Amygdala (tissue), 56 donors: ENCODE data around the gene AMMECR1.
"Not testable (repeated sequence)": the region's sequence is repeated elsewhere in the genome, so short reads cannot be mapped to it uniquely, and the experiment has no call there.

Experiments
- DNase-seq, 56 donors: peaks; one replicate each; lab custom pipeline; 2025; lab: John Stamatoyannopoulos, UW

AMMECR1 gene

DNA sequence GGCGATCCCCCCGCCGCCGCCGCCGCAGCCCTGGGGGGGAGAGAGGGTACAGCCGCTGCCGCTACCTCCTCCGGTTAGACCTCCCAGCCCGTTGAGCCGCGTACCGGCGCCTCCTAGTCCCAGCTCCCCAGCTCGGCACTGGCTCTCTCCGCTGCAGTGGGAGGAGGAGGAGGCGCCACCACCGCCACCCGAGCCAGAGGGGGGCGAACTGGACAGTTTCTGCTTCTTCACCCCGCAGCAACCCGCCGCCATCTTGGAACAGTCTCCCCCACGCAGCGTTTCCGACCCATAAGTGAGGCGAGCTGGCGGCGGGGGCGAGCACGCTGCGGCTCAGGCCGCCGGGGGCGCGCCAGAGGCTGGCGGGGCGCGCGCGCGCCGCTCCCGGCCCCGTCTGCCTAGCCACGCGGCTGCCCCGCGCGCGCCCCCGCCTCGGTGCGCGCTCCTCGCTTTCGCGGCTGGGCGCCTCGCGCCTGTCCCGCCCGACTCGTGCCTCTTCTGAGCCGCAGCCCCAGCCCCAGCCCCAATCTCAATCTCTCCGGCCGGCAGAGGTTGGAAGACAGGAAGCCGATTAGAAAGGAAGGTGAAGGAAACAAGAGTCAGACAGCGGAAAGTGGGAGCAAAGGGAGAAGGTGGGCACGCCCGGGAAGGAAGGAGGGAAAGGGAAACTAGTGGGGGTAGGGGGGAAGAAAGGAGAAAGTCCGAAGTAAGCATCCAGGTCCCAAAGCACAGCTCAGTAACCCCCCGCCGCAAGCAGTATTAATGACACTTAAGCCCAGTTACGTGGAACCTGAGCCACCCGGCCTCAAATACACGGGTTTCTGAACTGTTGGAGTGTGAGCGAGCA is at the start of gene AMMECR1:
AMMECR1 (minus strand) TSS at position 266 of the 844 bp plus-strand sequence; CDS start at position 252, 14 bp downstream.
- DNase-seq = peak in 55 of 56 donors; percentile 5 to 79 (median 47)

DNA sequence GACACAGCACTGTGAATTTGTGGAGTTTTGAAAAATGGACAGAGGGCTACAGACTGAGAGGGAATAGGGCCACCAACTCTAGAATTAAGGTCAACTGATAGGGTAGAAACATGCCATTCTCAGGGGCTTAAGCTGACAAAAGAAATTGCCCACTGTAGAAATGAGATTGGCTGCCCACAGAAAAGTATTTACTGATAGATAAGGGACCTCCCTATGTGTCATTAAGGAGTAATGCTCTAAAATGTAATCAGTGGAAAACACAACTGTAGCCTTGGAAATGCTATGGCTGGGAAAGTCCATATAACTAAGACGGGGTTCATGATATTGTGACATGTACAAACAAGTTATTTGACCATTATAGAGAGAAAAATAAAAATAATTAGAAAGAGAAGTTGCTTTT is 45.4 kb upstream of the AMMECR1 start:
- DNase-seq = no peak

DNA sequence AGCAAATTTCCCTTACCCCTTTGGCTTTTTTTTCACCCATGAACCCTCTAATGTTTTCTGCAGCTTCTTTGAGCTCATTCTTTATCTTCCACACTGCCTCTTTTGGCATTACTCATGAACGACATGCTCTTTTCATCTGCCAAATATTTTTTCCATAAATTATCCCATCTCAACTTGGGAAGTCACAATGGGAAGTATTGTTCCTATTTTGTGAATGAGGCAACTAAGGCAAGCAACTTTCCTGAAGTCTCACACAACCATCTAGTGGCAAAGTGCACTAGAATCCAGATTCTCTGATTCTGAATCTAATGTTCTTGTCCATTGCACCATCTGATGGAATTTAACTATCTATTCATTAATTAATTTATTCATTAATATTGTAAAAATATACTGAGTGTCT is 41.4 kb upstream of the AMMECR1 start:
- DNase-seq = no peak

DNA sequence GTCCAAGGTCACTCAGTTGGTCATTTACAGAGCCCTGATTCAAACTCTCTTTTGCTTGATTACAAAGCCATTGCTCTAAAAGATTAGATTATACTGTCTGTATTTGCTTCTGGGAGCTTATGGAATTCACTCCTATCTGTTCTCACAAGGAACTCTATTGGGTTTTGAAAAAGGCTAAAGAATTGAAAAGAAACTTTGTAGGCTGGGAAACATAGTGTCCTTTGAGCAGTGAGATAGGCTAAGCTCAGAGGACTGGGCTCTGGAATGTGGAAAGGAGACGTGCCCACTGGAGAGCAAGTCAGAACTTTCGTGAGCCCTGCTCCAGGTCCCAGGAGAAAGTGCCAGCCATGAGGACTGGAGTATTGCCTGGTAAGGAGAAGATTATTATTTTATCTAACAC is 40.7 kb upstream of the AMMECR1 start, which contains the start of gene RTL9:
RTL9 (plus strand) TSS at position 301 of the 400 bp plus-strand sequence. CDS start 91,770 bp downstream, outside the sequence.
- DNase-seq = no peak

DNA sequence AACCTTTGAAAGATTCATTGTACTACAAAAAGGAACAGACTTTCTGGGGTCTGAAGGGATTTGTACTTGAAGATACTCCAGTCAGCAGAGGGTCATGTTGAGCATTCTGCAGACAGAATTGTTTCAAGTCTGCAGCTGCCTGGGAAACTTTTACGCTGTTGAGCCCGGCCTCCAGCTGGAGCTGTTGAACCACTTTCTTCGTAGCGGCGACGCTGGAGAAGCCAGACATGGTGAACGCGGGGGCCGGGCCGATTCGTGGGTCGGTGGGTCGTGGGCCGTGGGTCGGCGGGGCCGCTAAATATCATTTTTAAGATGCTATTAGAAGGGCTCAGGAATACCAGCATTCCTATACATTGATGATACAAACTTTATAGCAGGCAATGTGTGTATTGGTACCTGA is 28.8 kb upstream of the AMMECR1 start:
- peak in 3 of 56 donors; percentile 0 to 2 (median 0) for DNase-seq

DNA sequence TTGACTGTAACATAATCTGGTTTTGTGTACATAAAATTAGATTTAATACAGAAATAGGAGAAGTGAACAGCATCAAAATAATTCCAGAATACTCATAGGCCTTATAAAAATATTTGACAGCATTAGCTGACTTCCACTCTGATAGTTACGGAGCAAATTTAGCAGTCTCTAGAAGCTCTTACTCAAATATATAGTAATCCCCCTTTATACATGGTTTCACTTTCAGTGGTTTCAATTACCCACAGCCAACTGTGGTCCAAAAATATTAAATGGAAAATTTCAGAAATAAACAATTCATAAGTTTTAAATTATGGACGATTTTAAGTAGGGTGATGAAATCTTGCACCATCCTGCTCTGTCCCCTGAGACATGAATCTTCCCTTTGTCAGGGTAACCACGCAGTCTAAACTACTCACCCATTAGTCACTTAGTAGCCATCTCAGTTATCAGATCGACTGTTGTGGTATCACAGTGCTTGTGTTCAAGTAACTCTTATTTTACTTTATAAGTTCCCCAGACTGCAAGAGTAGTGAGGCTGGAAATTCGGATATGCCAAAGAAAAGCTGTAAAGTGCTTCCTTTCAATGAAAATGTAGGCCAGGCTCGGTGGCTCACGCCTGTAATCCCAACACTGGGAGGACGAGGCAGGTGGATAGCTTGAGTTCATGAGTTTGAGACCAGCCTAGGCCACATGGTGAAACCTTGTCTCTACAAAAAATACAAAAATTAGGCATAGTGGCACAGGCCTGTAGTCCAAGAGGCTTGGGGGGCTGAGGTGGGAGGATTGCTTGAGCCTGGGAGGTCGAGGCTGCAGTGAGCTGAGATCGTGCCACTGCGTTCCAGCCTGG is 23.5 kb upstream of the AMMECR1 start:
- no peak for DNase-seq

DNA sequence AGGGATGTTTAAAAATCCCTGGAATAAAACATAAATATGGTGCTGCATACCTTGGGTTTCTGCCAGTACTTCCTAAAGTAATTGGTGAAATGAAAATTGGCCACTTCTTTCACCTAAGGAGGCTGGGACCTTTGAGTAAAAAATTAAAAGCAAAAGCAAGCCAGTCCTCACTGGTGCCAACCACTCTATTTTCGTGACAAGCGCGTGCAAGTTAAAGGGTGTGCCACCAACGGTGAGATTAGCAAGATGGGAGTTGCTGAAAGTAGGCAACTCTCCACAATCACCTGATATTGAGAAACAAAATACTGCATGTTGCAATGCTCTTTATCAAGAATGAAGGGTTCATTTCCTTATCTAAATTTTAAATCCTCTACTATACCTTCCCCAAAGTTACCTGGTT is 21.1 kb upstream of the AMMECR1 start:
- no peak for DNase-seq

DNA sequence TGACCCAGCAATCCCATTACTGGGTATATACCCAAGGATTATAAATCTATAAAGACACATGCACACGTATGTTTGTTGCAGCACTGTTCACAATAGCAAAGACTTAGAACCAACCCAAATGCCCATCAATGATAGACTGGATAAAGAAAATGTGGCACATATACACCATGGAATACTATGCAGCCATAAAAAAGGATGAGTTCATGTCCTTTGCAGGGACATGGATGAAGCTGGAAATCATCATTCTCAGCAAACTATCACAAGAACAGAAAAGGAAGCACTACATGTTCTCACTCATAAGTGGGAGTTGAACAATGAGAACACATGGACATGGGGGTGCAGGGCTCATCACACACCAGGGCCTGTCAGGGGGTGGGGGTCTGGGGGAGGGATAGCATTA is 15.6 kb upstream of the AMMECR1 start:
- not testable (repeated sequence) for DNase-seq

DNA sequence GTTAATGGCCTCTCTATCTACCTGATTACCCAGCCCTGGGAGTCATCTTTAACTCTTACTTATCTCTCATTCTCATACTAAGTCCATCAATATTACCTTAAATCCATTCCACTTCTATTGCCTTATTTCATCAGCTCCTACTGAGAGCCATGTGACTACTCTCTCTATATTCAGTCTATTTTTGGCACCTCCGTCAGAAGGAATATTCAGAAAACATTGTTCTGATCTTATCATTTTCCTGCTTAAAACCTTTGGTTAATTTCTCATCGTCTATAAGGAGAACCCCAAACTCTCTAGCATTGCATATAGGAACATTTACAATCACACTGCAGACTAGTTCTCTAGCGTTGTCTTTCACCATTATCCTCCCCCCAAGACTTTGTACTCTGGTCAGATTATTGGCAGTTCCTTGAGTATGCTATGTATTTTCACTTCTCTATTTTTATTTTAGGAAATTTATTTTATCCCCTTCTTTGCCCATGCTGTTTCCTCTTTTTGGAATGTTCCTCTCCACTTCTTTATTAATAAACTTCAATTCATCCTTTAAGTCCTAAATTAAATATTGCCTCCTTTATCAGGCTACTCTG is 13.7 kb upstream of the AMMECR1 start:
- no peak for DNase-seq

DNA sequence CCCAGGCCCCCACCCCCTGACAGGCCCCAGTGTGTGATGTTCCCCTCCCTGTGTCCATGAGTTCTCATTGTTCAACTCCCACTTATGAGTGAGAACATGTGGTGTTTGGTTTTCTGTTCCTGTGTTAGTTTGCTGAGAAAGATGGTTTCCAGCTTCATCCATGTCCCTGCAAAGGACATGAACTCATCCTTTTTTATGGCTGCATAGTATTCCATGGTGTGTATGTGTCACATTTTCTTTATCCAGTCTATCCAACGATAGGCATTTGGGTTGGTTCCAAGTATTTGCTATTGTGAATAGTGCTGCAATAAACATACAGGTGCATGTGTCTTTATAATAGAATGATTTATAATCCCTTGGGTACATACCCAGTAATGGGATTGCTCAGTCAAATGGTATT is 10.7 kb upstream of the AMMECR1 start:
- DNase-seq = not testable (repeated sequence)

DNA sequence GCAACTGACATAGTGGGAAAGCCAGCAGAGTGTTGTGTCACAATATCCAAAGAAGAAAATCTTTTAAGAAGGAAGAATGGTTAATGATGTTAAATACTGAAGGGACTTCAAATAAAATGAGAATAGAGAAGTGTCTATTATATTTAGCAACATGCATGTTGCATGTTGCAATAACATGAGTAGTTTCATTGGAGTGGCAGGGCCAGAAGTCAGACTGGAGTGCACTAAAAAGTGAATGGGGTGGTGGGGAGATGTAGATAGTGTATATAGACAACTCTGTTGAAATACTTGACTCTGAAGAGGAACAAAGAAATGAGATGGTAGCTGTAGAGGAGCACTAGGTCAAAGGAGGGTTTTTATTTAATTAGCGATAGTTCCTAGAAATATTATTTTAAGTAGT is 9.5 kb upstream of the AMMECR1 start:
- DNase-seq = no peak

DNA sequence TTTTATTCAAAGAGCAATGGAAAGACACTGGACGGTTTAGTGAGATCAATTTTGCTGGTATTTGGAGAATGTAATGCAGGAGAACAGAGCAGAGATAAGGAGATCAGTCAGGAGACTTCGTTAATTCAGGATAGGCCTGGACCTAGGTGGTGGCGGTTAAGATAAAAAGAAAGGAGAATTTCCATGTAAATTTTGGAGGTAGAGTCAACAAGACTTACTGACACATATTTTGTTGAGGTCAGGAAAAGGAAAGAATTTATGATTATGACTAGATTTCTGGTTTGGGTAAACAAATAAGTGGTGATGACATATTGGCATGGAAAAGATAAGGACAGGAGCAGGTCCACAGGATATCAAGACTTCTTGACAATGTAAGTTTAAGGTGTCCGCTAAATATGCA is 8.8 kb upstream of the AMMECR1 start:
- DNase-seq = no peak

DNA sequence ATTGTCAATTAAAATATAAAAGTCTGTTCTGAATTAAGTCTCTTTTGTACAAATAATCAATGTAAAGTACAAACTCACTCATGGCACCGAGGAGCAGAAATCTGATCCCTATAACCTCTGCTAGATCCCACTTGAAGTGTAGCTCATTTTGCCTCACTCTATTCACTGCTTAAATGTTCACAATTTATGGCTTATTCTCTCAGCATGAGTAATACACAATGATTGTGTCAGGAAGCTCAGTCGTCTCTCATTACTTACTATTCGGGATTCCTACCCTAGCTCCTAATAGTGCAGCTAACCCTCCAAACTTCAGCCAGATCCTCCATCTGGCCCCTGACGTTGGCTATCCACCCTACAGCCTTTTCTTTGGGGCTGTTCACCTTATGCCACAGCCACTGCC is 4.7 kb upstream of the AMMECR1 start:
- no peak for DNase-seq

DNA sequence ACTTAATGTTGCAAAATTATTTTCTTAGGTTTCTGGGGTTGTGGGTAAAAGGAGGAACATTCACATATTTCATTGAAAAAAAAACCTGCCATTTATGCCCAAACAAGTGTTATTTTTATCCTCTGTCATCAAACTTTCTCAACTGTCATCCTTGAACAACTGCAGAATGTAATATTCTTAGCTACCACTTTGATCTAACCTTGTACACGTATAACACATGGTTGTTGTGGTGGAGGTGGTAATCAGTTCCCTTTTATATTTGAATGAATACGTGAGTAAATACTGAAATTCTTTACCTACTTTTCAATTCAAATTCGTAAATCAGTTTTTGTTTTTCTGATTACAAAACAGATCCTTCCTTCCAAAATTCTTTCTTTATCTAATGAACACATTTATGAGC is 3.8 kb upstream of the AMMECR1 start:
- DNase-seq = no peak

DNA sequence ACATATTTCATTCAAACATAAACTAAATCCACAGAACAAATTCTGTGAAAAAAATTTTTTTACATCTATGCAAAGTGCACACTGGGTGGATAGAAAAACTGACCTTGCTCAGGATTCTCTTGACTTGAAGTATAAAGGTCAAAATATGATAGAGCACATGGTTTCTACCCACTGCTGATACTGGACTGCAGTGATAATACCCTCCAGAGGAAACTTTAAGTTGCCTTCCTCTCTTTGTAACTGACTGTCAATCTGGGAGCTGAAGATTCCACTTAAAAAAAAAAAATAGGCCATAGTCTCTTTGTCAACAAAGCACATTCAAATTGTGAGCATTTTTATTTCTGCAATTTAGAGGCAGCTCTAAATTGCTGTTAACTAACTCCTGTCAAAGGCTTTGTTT is 3.2 kb upstream of the AMMECR1 start:
- no peak for DNase-seq

DNA sequence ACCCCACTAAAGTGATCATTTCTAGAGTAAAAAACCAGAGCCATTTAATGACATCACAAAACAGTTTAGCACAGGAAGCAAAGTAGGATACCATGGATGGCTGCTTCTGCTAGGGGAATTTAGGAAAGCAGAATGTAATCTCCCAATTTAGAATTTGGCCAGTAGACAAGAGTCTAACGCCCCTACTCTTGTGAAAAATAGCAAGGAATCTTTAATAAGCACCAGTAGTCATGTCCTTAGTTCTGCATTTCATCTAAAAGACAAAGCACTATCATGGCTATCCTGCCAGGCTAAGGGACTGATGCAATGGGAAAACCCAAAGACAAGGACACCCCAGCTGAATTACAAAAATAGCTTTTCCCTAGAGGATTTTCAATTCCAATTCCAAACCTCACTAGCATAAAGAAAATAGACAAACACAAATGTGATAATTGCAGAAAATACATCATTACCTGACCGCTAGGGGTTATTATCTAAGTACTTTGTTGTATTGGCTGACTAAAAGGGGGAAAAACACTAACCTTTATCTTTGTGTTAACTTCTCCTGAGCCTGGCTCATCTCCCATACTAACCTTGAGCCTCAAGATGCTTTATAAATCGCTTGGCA is 2.6 kb upstream of the AMMECR1 start:
- DNase-seq = no peak

DNA sequence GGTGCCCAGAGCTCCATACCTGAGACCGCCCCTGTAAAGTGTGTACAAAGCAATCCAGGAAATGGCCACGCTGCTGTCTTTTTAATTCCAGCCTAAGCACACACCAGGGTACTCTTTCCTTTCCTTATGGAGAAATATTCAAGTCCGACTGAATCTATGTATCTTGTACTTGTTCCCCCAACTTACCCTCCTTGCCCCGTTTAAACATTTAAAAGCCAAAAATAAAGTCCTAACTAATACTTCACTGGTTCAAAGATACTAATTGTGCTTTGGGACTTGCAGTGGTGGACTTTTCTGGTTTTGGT is 731 bp upstream of the AMMECR1 start:
- no peak for DNase-seq

DNA sequence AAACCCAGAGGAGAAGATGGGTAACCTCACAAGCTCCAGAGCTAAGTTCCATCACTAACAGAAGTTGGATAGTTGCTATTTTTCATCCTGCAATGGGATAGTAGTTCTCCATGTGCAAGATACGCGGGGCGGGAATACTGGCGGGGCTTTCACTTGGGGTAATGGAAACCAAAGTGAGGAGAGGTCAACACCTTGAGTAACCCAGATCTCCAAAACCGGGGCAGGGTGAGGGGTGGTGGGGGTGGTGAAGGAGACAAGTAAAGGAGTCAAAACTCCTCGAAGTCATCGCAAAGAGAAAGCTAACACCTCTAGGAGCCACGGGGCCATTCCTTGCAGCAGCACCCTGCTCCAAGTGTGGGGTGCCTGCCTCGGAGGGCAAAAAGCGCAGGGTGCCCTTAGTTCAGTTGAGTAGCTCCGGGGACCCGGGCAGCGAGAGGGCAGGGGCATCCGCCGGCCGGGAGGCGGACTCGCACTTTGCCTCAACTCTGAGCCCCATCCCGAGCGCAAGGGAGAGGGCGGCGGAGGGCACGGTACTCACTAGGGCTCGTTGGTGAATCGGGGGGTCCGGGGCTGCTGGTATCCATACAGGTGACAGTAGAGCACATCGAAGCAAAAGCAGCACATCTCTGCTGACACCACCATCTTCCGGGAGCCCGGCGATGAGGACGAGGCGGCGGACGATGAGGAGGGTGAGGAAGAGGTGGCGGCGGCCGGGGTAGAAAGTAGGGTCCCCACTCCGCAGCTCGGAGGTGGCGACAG is 645 bp downstream of the AMMECR1 start:
- peak in 35 of 56 donors; percentile 0 to 52 (median 19) for DNase-seq

DNA sequence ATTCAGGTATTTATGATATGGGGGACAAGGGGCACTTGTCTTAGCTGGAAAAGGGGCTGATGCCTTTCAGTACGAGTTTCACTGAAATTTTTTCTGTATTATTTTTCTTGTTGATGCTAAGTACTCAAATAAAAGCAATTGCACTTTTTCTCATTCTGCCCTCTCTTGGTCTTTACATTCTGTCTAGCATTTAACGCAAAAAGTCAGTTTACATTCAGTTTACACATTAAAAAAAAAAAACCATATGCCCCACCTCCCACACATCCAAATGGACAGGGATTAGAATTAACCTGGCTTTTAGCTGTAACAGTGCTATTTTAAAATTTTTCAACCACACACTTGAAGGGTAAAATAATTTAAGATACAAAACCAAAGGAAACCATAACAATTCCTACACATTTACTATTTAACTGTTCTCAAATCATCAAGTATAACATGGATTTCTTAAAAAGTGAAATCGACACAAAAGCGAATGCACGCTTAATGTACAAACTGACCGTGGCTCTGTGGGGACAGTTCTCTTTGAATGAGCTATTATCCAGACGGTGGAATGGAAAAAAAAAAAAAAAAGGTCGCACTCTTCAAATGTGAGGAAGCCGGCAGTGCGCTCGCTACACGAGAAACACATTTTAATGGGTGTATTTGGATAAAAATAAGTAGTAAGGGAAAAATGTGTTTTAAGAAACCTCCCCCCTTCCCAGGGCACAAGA is 1.4 kb downstream of the AMMECR1 start:
- peak in 3 of 56 donors; percentile 2 to 4 (median 2) for DNase-seq
